Inflammatory macrophage treated with lipopolysaccharide for 4 hours (primary cell): Measurements from ENCODE around the gene ADGRG2.
"Not testable (repeated sequence)": the region's sequence is repeated elsewhere in the genome, so short reads cannot be mapped to it uniquely, and the experiment has no call there.

Experiments
- DNase-seq: peaks from one replicate; pipeline ENCODE4 v3.0.0-alpha.2; 2020

The ADGRG2 gene

GRCh38 chrX:18995221-18995620 is 127.0 kb downstream of the ADGRG2 start:
- no peak for DNase-seq

- DNase-seq, result no peak
Measured at GRCh38 chrX:18994713-18995112, 127.6 kb downstream of the ADGRG2 start.

- no peak for DNase-seq
Measured at GRCh38 chrX:18992829-18993228, 129.4 kb downstream of the ADGRG2 start.

- DNase-seq, result peak; percentile 5
Measured at GRCh38 chrX:18985186-18985435, 137.2 kb downstream of the ADGRG2 start.

- DNase-seq, result peak; percentile 71
Measured at GRCh38 chrX:18984381-18985185, 137.7 kb downstream of the ADGRG2 start.

GRCh38 chrX:18983666-18984380 is 138.4 kb downstream of the ADGRG2 start, which contains the start of gene PHKA2:
Gene PHKA2, minus strand, starts transcription at chrX:18984114. Its CDS starts 182 bp downstream, at chrX:18983932.
- DNase-seq, result peak; percentile 48

GRCh38 chrX:18981124-18981807 is 141.0 kb downstream of the ADGRG2 start:
- no peak for DNase-seq

- DNase-seq, result not testable (repeated sequence)
Measured at GRCh38 chrX:18980262-18980661, 142.0 kb downstream of the ADGRG2 start.

- DNase-seq, result no peak
Measured at GRCh38 chrX:18974993-18975392, 147.3 kb downstream of the ADGRG2 start.

GRCh38 chrX:18973527-18974192 is 148.6 kb downstream of the ADGRG2 start:
- no peak for DNase-seq

- no peak for DNase-seq
Measured at GRCh38 chrX:18971506-18971905, 150.8 kb downstream of the ADGRG2 start.

- DNase-seq, result no peak
Measured at GRCh38 chrX:18970465-18970864, 151.8 kb downstream of the ADGRG2 start.

- DNase-seq, result no peak
Measured at GRCh38 chrX:18966624-18967023, 155.6 kb downstream of the ADGRG2 start.

- no peak for DNase-seq
Measured at GRCh38 chrX:18964901-18965300, 157.4 kb downstream of the ADGRG2 start.

GRCh38 chrX:18964026-18964425 is 158.2 kb downstream of the ADGRG2 start:
- no peak for DNase-seq

- no peak for DNase-seq
Measured at GRCh38 chrX:18962329-18962728, 159.9 kb downstream of the ADGRG2 start.

GRCh38 chrX:18961686-18962085 is 160.6 kb downstream of the ADGRG2 start:
- DNase-seq, result peak; percentile 63

- DNase-seq, result peak; percentile 73
Measured at GRCh38 chrX:18956303-18957032, 165.8 kb downstream of the ADGRG2 start.

- DNase-seq, result no peak
Measured at GRCh38 chrX:18955676-18956075, 166.6 kb downstream of the ADGRG2 start.

GRCh38 chrX:18951032-18951431 is 171.2 kb downstream of the ADGRG2 start:
- DNase-seq, result no peak

GRCh38 chrX:18949944-18950301 is 172.3 kb downstream of the ADGRG2 start:
- no peak for DNase-seq

GRCh38 chrX:18949291-18949943 is 172.9 kb downstream of the ADGRG2 start:
- DNase-seq, result peak; percentile 34
